Stimulated activated CD4-positive, alpha-beta T cell treated with anti-CD3 and anti-CD28 coated beads, Interleukin-12 subunit alpha, Interleukin-12 subunit beta, amount 100 ng/mL, for 4 hours (primary cell): ENCODE measurements around the gene HGFAC.

Experiments used
- DNase-seq: peaks from one replicate; pipeline ENCODE4 v3.0.0-alpha.2; 2020

Gene HGFAC

DNA sequence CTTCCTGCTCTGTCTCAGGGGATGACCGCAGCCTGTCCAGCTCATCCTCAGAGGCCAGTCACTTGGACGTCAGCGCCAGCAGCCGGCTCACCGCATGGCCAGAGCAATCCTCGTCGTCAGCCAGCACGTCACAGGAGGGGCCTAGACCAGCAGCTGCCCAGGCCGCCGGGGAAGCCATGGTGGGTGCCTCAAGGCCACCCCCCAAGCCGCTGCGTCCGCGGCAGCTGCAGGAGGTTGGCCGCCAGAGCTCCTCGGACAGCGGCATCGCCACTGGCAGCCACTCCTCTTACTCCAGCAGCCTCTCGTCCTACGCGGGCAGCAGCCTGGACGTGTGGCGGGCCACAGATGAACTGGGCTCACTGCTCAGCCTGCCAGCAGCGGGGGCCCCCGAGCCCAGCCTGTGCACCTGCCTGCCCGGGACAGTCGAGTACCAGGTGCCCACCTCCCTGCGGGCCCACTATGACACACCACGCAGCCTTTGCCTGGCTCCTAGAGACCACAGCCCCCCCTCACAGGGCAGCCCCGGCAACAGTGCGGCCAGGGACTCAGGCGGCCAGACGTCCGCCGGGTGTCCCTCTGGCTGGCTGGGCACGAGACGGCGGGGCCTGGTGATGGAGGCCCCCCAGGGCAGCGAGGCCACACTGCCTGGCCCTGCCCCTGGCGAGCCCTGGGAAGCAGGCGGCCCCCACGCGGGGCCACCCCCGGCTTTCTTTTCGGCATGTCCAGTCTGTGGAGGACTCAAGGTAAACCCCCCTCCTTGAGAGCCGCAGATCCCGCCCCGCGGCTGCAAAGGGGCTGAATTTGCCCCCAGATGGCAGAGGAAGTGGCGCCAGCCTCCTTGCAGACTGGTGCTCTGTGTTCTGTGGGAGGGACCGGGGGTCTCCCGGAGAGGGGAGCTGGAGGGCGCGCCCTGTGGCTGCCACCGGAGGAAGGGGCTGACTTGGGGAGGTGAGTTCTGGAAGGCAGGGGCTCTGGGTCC is 51.3 kb downstream of the HGFAC start:
- no peak for DNase-seq

DNA sequence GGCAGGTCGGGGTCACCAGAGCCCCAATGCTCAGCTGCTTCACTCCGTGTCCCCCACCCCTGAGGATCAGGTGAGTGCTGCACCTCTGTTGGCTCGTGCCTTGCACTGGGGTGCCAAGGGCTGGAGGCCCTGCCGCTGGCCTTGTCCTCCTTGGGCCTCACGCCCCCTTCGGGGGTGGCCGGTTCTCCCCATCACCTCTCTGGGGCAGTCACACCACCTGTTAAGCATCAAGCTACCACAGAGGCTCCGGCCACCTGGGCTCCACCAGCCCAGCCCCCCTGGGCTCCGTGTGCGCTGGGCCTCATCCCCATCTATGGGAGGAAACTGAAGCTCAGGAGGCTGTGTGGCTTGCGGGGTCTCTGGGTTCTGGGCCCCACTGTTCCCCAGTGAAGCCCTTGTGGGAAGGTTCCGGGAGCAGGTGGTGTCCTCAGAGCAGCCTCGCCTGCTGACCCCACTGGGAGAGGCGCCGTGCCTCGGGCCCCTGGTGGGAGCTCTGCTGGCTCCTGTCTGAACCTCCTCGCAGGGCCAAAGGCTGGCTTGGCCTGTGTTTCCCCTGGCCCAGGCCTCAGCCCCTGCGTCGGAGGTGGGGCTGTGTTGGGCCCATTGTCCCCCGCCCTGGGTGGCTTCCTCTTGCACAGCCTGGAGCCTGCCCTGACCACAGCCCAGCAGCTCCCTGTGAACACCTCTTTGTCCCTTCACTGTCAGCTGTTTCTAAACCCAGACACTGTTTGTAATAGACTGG is 52.1 kb downstream of the HGFAC start:
- no peak for DNase-seq

DNA sequence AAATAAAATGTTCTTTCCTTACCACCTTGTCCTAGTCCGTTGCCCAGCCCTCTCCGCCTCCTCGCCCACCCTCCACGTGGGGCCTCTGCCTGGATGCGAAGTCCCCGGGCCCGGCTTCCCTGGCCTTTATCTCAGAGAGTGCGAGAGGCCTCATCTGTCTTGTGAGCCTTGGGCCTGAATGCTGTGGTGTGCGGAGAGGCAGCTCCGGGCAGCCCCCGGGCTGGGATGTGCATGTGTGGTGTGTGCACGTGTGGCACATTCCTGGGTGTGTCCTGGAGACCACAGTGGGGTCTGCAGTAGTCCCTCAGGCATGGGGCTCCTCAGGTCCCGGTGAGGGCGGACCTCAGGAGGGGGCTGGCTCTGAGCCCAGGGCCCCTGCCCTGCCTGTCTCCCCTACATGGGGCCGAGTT is 52.7 kb downstream of the HGFAC start:
- DNase-seq: no peak

DNA sequence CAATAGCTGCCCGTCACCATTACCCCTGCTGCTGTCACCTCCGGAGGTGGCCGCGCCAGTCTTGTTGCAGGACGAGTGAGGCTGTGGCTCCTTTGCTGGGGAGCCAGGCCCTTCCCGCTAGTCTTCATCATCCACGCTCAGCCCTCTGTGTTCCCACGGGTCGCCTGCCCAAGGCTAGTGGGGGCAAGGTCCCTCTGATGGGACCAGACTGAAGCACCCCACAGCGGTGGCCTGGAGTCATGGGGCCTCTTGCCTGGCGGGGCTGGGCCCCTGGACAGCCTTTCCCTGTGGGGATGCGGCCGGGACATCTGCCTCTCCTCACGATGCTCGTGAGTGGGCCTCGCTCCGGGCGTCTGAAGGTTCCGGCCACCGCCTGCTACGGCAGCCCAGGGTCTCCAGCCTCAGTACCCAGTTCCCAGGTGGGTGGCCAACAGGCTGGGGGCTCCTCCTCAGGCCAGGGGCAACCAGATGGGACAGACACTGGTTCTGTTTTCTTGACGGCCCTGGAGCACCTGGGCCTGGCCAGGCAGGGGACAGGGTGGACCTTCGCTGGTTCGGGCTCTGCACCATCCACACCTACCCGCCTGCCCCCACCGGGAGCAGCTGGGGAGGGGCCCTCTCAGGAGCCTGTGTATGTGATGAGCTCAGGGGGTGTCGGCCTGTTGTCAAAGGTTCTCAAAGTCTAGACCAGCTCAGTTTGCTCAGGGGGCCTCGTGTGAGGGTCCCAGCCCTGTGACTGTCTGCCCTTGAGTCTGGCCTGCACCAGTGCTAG is 53.6 kb downstream of the HGFAC start:
- no peak for DNase-seq

DNA sequence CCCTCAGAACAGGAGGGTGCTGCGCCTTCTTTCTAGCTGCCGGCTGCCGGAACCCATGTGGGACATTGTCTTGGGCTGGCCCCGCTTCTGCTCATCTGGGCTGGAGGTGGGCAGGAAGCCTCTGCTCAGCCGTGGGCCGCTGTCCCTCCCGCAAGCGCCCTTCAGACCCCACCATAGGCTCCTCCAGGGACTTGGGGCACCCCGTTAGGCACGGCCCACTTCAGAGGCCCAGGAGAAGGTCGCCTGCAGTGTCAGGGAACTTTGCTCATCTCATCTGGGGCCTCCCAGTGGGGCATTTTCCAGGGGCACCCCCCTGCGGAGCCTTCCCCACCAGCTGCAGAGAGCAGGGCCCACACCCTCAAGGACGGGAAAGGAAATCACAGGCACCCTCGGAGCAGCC is 54.3 kb downstream of the HGFAC start:
- DNase-seq: no peak

DNA sequence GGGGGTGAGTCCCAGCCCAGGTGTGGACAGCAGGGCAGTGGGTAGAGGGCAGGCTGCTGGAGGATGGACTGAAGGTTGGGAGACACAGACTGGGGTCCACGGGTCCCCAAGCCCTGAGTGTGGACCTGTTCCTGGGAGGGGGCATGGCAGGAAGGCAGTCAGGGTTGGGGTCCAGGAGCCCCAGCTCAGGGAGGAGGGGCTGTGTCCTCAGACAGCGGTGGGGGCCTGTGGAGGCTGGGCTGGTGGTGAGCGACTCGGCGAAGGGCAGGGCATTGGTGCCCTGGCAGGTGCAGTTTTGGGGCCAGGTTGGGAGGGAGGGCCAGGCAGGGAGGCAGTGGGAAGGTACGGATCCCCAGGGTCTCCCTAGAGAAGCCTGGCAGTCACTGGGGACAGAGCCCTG is 55.3 kb downstream of the HGFAC start:
- DNase-seq: no peak

DNA sequence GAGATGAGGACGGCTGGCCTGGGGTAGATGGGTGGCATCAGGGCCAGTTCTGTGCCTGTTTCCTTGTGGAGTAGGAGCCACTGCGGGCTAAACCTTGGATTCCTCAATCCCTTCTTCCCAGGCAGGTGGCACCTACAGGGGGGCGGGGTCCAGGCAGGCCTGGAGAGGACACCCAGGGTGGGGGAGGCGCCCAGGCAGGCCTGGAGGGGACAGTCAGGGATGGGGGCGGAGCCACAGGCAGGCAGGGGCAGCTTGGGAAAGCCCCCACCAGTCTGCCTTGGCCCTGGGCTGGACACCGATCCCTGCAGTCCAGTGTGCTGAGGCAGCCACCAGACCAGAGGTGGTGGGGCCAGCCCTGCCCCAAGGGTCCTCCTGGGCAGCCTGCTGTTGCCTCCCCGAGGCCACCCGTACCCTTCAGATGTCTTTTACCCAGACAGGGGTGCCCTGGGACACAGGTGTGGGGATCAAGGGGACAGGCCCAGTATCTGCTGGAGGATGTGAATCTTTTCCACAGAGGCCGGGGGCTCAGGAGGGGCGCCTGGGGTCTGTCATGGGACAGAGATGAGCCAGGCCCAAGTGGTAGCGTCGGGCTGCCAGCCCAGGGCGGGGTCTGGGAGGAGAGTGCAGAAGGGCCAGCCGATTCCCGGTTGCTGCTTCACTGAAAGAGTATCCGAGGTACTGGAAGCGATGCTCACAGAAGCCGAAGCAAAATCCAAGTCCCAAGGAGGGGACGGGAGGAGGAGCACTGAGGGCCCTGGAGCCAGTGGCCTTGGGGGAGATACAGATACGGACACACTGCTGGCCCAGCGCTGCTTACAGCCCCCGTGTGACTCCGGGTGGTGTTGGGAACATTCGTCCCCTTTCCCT is 56.0 kb downstream of the HGFAC start:
- no peak for DNase-seq

DNA sequence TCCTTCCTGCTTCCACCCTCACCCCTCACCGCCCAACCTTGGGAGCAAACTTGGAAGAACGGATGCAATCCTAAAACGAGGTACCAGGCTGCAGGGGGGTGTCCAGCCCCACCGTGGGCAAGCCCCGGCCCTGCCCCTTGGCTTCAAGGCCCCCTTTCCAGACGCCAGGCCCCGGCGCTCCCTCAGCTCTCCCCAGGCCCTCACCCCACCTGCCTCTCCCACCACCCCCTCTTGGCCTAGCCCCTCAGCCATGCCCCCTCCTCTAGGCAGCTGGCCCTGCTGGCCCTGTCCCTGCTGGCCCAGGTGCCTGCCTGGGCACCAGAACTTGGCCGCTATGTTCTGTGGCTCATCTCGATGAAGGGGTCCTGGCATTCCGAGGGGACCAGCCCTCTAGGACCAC is 56.6 kb downstream of the HGFAC start:
- DNase-seq: no peak
